SJSA1 (cell line): Measurements from ENCODE around the gene ADM2. TPM values are rescaled to one million over a fixed set of nuclear protein-coding genes. Genes with fewer than 3 reads are reported as not detected.
A peak's percentile ranks its signal among the peaks of the same experiment; 100 is the strongest.
"Not testable (repeated sequence)": the region's sequence is repeated elsewhere in the genome, so short reads cannot be mapped to it uniquely, and the experiment has no call there.

Experiments used
- DNase-seq, 2 experiments: peaks; one replicate each; pipeline ENCODE4 v3.0.0-alpha.2; 2015 to 2020; ENCODE audit warnings: low spot score in 2 of 2, low read depth in 1 of 2
- H3K27ac ChIP-seq: fragments of 250-450 bp; sonication (Bioruptor Pico); 2 replicates; pipeline ENCODE4 v1.5.1; 2020; ENCODE audit warnings: mild to moderate bottlenecking, moderate library complexity
- H3K27me3 ChIP-seq: fragments of 250-450 bp; sonication (Bioruptor Pico); replicated peaks from 2 replicates; pipeline ENCODE4 v1.5.1; 2020; ENCODE audit warnings: mild to moderate bottlenecking, moderate library complexity
- H3K36me3 ChIP-seq: fragments of 250-450 bp; sonication (Bioruptor Pico); 2 replicates; pipeline ENCODE4 v1.5.1; 2020; ENCODE audit warnings: mild to moderate bottlenecking
- H3K4me1 ChIP-seq: fragments of 250-450 bp; sonication (Bioruptor Pico); replicated peaks from 2 replicates; pipeline ENCODE4 v1.6.1; 2021; ENCODE audit warnings: mild to moderate bottlenecking
- H3K4me3 ChIP-seq: fragments of 250-450 bp; sonication (Bioruptor Pico); 2 replicates; pipeline ENCODE4 v1.5.1; 2020; ENCODE audit warnings: mild to moderate bottlenecking
- H3K9me3 ChIP-seq: fragments of 250-450 bp; sonication (Bioruptor Pico); replicated peaks from 2 replicates; pipeline ENCODE4 v1.5.1; 2020; ENCODE audit warnings: mild to moderate bottlenecking
- total RNA-seq: library from RNA; depleted of rRNA; stranded (reverse); fragments of >200 nt; shearing (Covaris generic); gene quantifications from 2 replicates; pipeline ENCODE4 v1.2.3, GENCODE V29; 2014

The ADM2 gene
- total RNA-seq, 1 experiment from 2014 or later, result 0.05 TPM

DNA sequence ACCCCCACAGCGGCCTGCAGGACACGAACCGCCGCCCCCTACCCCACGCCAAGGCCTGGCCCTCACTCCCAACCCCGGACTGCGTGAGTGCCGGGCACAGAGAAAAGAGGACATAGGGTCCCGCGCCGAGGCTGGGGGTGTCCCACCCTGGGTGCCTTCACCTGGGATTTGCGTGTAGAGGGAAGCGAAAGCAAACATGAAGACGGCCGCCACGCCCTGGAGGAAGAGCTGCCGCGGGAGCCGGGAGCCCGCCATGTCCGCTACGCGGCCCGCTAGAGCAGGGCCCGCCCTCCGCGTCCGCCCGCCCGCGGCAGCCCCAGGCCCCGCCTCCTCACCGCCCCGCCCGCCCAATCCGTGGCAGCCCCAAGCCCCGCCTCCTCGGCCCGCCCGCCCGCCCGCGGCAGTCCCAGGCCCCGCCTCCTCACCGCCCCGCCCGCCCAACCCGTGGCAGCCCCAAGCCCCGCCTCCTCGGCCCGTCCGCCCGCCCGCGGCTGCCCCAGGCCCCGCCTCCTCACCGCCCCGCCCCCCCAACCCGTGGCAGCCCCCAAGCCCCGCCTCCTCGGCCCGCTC is 26.2 kb downstream of the ADM2 start, which contains the start of gene LMF2:
TSS of gene LMF2 (minus strand) at position 282 of the 570 bp plus-strand sequence. CDS start at position 255, 27 bp downstream.
- DNase-seq, result peak; percentile 71 to 82
- Histone ChIP-seq H3K9me3 (no peaks in the 10 kb centered on the region), H3K4me3 (peak within 1 kb of the TSS; percentile 92), H3K36me3 (peaks cover 57% of the 10 kb centered on the region), H3K27me3 (no peaks in the 10 kb centered on the region), H3K27ac (peak within 1 kb of the TSS; percentile 97), H3K4me1 (peaks cover 22% of the 10 kb centered on the region)

DNA sequence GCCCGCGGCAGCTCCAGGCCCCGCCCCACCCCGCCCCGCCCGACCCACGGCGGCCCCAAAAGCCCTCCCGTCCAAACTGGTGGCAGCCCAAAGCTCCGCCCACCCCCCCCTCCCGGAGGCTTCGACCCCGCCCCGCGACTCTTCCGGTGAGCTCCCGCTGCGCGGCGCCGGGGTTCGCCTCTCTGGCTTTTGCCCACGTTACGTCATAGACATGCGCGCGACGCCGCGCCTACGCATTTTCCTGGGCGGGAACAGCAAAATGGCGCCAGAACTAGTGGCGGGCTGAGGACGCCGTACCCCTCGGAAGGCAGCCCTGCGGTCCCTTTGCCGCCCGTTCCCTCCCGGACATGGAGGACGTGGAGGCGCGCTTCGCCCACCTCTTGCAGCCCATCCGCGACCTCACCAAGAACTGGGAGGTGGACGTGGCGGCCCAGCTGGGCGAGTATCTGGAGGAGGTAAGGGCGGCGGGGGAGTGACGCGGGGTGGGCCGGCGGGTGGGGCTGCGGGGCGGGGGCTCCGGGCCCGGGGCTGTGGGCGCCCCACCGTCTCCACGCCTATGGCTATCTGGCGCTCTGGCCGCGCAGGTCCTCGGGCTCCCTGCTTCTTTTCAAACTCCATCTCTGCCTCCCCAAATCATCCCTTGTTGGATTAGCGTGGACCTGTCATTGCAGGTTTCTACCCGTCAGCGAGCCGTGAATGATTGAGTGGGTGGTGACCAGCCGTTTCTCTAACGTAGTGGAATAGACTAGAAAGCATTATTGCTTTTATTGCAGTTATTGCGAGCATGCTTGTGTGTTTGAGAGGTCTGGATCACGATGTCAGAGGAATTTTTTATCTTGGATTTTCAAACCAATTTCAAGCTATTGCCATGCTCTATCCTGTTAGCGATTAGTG is 26.9 kb downstream of the ADM2 start, which contains the start of gene NCAPH2:
TSS of gene NCAPH2 (plus strand) at position 234 of the 894 bp plus-strand sequence. CDS start at position 348, 114 bp downstream.
- DNase-seq, result peak; percentile 94 to 96
- Histone ChIP-seq H3K27ac (peak within 1 kb of the TSS; percentile 97), H3K4me3 (peak within 1 kb of the TSS; percentile 92), H3K9me3 (no peaks in the 10 kb centered on the region), H3K4me1 (peaks cover 22% of the 10 kb centered on the region), H3K27me3 (no peaks in the 10 kb centered on the region), H3K36me3 (peaks cover 56% of the 10 kb centered on the region)

DNA sequence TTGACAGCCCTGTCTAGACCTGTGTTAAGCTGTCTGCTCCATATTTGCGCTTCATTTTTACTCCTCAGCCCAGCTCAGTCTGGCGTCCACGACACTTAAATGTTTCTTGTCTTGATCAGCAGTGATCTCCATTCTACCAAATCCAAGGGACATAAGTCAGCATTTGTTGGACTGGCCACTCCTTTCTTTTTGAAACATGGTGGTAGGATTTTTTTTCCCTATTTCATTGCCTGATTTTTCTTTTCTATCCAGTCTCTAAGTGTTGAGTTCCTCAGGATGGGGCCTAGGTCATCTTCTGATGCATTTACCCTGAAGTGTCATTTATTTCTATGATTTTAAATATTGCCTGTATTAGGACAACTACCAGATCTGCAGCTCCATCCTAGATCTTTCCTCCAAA is 27.6 kb downstream of the ADM2 start:
- H3K27me3 ChIP-seq, result no peaks in the 10 kb centered on the region
- H3K27ac ChIP-seq, result peak overlapping the region; percentile 97
- H3K4me1 ChIP-seq, result peaks cover 22% of the 10 kb centered on the region
- H3K36me3 ChIP-seq, result peaks cover 51% of the 10 kb centered on the region
- DNase-seq, result no peak
- peak overlapping the region; percentile 92 for H3K4me3 ChIP-seq
- H3K9me3 ChIP-seq, result no peaks in the 10 kb centered on the region

DNA sequence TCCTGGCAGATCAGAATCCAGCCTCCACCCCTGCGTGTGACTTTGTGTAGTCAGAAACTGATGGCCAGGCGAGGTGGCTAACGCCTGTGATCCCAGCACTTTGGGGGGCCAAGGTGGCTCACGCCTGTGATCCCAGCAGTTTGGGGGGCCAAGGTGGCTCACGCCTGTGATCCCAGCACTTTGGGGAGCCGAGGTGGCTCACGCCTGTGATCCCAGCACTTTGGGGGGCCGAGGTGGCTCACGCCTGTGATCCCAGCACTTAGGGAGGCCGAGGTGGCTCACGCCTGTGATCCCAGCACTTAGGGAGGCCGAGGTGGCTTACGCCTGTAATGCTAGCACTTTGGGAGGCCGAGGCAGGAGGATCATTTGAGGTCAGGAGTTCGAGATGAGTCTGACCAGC is 31.8 kb downstream of the ADM2 start:
- H3K4me1 ChIP-seq, result peaks cover 11% of the 10 kb centered on the region
- DNase-seq, result no peak
- H3K27ac ChIP-seq, result no peak overlapping the region
- H3K36me3 ChIP-seq, result peaks cover 43% of the 10 kb centered on the region
- H3K9me3 ChIP-seq, result no peaks in the 10 kb centered on the region
- no peaks in the 10 kb centered on the region for H3K27me3 ChIP-seq
- no peak overlapping the region for H3K4me3 ChIP-seq

DNA sequence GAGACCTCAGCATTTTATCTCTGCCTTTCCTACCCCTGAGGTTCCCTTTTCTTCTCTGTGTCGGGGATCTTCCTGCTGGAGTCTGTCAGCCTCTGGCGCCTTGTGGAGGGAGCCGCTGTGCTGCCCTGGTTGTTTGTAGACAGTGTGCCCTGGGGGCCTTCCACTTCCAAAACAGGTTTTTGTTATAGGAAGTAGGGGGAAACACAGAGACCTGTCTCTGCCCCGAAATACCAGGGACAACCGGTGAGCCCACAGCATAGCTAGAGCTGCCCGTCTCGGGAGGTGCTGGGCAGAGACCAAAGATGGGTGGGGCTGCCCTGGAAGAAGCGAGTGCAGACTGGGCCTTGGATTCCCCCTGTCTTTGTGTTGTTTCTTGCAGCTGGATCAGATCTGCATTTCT is 34.7 kb downstream of the ADM2 start:
- peaks cover 58% of the 10 kb centered on the region for H3K36me3 ChIP-seq
- no peaks in the 10 kb centered on the region for H3K27me3 ChIP-seq
- DNase-seq, result no peak
- H3K9me3 ChIP-seq, result no peaks in the 10 kb centered on the region
- H3K4me1 ChIP-seq, result no peaks in the 10 kb centered on the region
- no peak overlapping the region for H3K4me3 ChIP-seq
- no peak overlapping the region for H3K27ac ChIP-seq

DNA sequence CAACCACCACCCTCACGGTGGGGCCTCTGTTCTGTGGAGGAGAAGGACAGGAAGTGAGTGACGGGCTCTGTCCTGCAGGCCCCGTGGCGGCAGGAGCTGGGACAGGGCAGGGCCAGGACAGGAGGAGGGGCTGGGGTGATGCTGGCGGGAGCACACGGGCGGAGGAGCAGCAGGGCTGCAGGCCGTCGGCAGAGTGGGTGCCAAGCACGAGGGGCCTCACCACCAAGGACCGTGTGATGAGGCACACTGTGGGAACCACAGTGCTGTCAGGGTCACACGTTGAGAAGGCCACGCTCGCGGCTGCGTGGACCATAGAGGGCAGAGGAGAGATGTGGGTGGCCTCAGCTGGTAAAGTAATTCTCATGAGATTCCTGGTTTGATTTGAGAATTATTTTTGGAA is 35.5 kb downstream of the ADM2 start:
- Histone ChIP-seq H3K36me3 (peaks cover 61% of the 10 kb centered on the region), H3K4me1 (no peaks in the 10 kb centered on the region), H3K9me3 (no peaks in the 10 kb centered on the region), H3K27me3 (no peaks in the 10 kb centered on the region), H3K27ac (no peak overlapping the region), H3K4me3 (no peak overlapping the region)
- no peak for DNase-seq

DNA sequence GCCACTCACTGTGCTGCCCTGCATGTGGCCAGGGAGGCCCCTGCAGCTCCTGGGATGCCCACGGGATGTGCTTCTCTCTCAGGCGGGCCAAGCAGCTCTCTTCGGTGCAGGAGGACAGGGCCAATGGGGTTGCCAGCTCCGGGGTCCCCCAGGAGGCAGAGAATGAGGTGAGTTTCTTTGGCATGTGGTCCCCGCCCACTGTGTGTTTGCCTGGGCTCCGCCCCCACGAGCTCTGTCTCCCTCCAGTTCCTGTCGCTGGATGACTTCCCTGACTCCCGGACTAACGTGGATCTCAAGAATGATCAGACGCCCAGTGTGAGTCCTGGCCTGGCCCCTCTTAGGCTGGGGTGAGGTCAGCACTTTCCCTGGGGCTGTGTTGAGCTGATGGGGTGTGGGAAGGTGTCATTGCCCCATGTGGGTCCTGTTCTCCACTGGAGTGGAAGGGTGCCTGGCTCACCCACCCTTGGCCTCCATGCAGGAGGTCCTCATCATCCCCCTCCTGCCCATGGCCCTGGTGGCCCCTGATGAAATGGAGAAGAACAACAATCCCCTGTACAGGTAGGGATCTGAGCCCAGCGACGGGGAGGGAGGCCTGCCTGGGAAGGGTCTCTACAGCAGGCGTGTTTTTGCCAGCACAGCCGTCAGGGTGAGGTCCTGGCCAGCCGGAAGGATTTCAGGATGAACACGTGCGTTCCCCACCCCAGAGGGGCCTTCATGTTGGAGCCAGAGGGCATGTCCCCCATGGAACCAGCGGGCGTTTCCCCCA is 36.3 kb downstream of the ADM2 start:
- Histone ChIP-seq H3K4me3 (no peak overlapping the region), H3K27ac (no peak overlapping the region), H3K36me3 (peaks cover 62% of the 10 kb centered on the region), H3K4me1 (no peaks in the 10 kb centered on the region), H3K9me3 (no peaks in the 10 kb centered on the region), H3K27me3 (no peaks in the 10 kb centered on the region)
- DNase-seq, result no peak

DNA sequence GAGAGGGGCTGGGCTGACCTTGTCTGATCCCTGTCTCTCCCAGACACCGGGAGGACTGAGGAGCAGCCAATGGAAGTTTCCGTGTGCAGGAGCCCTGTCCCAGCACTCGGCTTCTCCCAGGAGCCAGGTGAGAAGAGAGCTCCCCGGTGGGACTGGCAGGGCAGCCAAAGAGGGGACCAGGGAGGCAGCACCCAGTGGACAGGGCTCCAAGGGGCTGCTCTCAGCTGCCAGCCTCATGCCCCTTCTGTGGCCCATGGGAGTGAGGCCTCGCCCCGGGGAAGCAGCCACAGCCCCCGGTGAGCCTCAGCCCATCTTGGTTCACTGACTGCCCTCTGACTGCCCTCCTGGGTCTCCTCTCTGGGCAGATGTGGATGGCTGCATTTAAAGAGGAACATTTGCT is 37.3 kb downstream of the ADM2 start:
- peaks cover 69% of the 10 kb centered on the region for H3K36me3 ChIP-seq
- no peak for DNase-seq
- no peak overlapping the region for H3K27ac ChIP-seq
- H3K9me3 ChIP-seq, result no peaks in the 10 kb centered on the region
- no peak overlapping the region for H3K4me3 ChIP-seq
- no peaks in the 10 kb centered on the region for H3K4me1 ChIP-seq
- H3K27me3 ChIP-seq, result no peaks in the 10 kb centered on the region

DNA sequence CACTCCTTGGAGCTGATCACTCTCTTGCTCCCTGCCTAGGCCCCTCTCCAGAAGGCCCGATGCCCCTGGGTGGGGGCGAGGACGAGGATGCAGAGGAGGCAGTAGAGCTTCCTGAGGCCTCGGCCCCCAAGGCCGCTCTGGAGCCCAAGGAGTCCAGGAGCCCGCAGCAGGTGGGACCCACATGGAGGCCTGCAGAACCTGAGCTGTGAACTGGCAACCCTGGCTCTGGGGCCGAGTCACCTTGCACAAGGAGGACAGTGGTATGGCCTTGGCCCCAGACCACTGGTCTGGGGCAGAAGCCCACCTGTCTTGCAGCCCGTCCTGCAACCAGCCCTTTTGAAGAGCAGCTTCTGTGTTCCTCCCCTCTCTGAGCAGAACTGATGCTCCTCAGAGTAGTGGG is 37.8 kb downstream of the ADM2 start:
- no peak for DNase-seq
- Histone ChIP-seq H3K36me3 (peaks cover 74% of the 10 kb centered on the region), H3K4me3 (no peak overlapping the region), H3K27ac (no peak overlapping the region), H3K27me3 (no peaks in the 10 kb centered on the region), H3K9me3 (no peaks in the 10 kb centered on the region), H3K4me1 (peaks cover under 1% of the 10 kb centered on the region)

DNA sequence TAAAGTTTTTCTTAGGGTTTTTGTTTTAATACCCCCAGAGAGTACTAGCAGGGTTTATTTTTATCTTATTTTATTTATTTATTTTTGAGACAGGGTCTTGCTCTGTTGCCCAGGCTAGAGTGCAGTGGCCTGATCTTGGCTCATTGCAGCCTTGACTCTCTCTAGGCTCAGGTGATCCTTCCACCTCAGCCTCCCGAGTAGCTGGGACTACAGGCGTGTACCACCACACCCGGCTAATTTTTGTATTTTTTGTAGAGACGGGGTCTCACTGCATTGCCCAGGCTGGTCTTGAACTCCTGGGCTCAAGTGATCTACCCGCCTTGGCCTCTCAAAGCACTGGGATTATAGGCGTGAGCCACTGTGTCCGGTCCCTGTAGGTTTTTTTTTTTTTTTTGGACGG is 38.8 kb downstream of the ADM2 start:
- H3K27me3 ChIP-seq, H3K27ac ChIP-seq, H3K4me3 ChIP-seq, DNase-seq, H3K9me3 ChIP-seq: not testable (repeated sequence)
- Histone ChIP-seq H3K4me1 (peaks cover 11% of the 10 kb centered on the region), H3K36me3 (peaks cover 84% of the 10 kb centered on the region)

DNA sequence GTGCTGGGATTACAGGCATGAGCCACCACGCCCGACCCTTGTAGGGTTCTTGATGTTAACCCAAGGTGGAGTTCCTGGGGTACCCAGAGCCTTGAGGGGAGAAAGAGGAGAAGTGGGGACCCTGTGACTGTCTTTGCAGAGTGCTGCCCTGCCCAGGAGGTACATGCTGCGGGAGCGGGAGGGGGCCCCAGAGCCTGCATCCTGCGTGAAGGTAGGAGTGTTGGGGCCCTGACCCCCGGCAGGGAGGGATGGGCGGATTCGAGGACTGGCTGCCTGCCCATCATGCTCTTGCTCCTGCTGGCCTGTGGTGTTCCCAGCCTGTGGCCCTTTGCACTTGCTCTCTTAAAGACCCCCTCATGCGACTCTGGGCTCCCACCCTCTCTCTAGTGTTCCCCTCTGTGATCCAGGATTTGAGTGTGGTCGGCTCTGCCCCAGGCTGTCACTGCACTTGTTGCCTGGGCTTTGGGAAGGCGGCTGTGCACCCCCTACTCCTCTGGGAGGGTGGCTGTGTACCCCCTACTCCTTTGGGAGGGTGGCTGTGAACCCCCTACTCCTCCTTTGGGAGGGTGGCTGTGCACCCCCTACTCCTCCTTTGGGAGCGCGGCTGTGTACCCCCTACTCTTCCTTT is 39.6 kb downstream of the ADM2 start:
- Histone ChIP-seq H3K4me1 (peaks cover 12% of the 10 kb centered on the region), H3K27me3 (no peaks in the 10 kb centered on the region), H3K4me3 (no peak overlapping the region), H3K36me3 (peaks cover 85% of the 10 kb centered on the region), H3K9me3 (no peaks in the 10 kb centered on the region), H3K27ac (no peak overlapping the region)
- no peak for DNase-seq

DNA sequence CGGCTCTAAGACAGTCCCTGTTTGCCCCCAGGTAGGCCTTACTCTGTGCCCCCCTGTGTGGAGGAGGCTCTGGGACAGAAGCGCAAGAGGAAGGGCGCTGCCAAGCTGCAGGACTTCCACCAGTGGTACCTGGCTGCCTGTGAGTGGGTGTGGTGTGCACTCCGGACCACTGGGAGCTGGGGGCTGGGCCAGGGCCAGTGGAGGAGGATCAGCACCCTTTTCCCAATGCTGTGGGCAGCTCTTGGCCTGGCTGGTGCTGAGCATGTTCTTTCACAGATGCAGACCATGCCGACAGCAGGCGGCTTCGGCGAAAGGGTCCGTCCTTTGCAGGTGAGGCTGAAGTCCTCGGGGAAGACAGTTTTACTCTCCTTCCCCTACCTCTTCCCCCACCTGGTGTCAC is 40.4 kb downstream of the ADM2 start:
- no peak for DNase-seq
- H3K4me1 ChIP-seq, result peaks cover 19% of the 10 kb centered on the region
- H3K4me3 ChIP-seq, result no peak overlapping the region
- H3K36me3 ChIP-seq, result peaks cover 81% of the 10 kb centered on the region
- H3K9me3 ChIP-seq, result no peaks in the 10 kb centered on the region
- H3K27ac ChIP-seq, result no peak overlapping the region
- H3K27me3 ChIP-seq, result no peaks in the 10 kb centered on the region

DNA sequence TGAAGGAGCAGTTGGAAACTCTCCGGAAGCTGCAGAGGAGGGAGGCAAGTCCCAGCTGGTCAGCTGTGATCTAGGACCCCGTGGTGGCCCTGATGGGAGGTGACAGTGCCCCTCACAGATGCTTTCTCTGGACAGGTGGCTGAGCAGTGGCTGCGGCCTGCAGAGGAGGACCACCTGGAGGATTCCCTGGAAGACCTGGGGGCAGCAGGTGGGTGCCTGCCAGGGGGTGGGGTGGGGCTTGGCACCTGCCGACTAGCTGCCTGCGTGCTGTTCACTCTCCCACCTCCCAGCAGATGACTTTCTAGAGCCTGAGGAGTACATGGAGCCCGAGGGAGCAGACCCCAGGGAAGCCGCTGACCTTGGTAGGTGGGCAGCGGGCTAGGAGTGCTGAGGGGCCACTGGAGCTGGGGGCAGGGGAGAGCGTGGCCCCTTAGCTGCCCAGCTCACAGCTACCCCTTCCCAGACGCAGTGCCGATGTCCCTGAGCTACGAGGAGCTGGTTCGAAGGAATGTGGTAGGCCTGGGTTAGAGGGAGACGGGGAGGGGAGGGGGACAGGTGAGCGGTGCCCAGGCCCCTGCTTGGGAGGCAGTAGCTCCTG is 41.0 kb downstream of the ADM2 start:
- no peaks in the 10 kb centered on the region for H3K27me3 ChIP-seq
- H3K36me3 ChIP-seq, result peaks cover 75% of the 10 kb centered on the region
- no peak for DNase-seq
- no peak overlapping the region for H3K4me3 ChIP-seq
- H3K4me1 ChIP-seq, result peaks cover 22% of the 10 kb centered on the region
- H3K27ac ChIP-seq, result no peak overlapping the region
- H3K9me3 ChIP-seq, result no peaks in the 10 kb centered on the region
